ENCODE data around the gene COL25A1.
"Not testable (repeated sequence)": the region's sequence is repeated elsewhere in the genome, so short reads cannot be mapped to it uniquely, and the experiment has no call there.

Gene COL25A1

GRCh38 chr4:108941904-108942430, 360.5 kb downstream of the COL25A1 start:
- no peak for FAIRE-seq

- FAIRE-seq: no peak
These were observed 361.8 kb downstream of the COL25A1 start for GRCh38 chr4:108940634-108941033.

DNA sequence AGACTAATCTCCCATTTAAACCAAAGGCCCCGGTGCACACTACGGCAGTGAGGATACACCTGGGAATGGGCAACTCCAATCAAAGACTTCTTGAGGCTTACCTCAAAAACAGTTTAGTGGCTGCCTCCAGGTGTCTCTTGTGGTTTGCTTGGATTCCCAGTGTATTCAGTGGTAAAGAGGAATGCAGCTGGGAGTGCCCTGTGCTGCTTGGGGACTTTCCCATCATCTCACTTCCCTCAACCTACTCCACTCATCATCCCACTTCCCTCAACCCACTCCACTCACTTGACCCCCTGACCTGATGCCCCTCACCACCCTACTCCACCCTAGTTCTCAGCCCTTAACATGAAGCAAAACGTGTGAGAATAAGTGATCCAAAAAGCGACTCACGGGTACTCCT, 362.3 kb downstream of the COL25A1 start:
- FAIRE-seq: no peak

DNA sequence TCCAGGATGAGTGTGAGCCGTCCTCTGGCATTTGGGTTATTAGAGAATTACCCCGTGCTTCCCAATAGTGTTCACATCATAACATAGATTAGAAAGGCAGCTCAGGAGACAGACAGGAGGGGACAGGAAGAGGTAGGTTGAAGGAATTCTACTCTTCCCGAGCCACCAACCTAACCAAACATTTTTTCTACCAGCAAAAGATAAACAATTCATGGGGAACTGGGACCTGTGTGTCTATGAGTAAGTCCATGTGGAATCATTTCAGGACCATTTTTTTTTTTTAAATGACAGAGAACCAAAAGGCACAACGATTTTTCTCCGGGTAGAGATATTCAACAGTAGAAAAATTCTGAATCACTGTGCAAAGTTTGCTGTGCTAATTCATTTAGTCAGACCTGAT, 365.4 kb downstream of the COL25A1 start:
- no peak for FAIRE-seq

DNA sequence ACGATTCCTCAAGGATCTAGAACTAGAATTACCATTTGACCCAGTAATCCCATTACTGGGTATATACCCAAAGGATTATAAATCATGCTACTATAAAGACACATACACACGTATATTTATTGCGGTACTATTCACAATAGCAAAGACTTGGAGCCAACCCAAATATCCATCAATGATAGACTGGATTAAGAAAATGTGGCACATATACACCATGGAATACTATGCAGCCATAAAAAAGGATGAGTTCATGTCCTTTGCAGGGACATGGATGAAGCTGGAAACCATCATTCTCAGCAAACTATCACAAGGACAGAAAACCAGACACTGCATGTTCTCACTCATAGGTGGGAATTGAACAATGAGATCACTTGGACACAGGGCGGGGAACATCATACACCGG, 368.5 kb downstream of the COL25A1 start:
- not testable (repeated sequence) for FAIRE-seq

- no peak for FAIRE-seq
These were observed 369.4 kb downstream of the COL25A1 start for GRCh38 chr4:108933046-108933445.

GRCh38 chr4:108931926-108932325, 370.5 kb downstream of the COL25A1 start:
- no peak for FAIRE-seq

GRCh38 chr4:108930186-108930585, 372.3 kb downstream of the COL25A1 start:
- no peak for FAIRE-seq

GRCh38 chr4:108926781-108927180, 375.7 kb downstream of the COL25A1 start:
- no peak for FAIRE-seq

DNA sequence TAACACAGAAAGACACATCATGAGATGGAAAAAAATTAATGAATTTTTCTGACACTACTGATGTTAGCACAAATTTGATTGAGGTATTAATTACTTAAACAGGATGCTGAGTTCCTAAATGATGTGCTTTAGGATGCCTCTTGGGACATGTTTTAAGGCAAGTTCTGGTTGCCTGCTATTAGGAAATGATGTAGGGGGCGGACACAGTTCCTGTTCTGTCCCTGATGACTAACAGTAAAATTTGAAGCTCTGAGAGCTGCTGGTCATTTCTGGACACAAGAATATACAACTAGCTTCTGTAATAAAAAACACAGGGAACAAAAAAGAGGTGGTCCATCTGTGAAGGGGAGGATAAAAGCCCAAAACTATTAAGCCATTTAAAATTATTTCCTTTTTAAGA, 376.4 kb downstream of the COL25A1 start:
- FAIRE-seq: no peak

- no peak for FAIRE-seq
These were observed 380.3 kb downstream of the COL25A1 start for GRCh38 chr4:108922191-108922590.

DNA sequence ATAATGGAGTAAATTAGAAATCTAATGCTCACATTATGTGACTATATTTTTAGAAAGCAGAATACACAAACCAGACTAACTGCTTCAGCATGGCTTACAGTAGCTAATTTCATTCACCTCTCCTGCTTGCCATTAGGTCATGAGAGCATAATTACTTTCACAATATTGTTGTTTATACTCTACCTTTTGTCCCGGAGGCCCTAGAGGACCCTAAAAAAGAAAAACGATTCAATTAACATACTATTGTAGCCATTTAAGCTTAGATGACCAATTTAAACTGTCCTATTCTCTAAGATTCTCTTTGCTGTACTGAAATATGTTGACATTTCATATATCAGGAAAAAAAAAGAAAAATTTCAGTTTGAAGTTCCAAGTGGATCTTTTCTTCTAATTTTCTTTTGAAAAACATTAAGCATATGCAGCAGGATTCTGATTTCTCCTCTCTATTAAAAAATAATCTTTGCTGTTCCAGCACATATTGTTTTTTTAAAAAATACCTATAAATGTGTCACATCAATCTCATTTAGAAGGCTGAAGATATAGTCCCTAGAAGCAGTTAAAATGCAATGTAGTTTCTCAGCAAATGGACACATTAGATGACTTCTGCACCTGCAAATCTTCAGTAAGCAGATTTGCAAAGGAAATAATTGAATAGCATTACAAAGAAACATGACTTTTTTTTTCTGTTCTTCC, 381.9 kb downstream of the COL25A1 start:
- FAIRE-seq: no peak

GRCh38 chr4:108919226-108919893, 383.1 kb downstream of the COL25A1 start:
- no peak for FAIRE-seq

GRCh38 chr4:108917255-108917654, 385.2 kb downstream of the COL25A1 start:
- no peak for FAIRE-seq

DNA sequence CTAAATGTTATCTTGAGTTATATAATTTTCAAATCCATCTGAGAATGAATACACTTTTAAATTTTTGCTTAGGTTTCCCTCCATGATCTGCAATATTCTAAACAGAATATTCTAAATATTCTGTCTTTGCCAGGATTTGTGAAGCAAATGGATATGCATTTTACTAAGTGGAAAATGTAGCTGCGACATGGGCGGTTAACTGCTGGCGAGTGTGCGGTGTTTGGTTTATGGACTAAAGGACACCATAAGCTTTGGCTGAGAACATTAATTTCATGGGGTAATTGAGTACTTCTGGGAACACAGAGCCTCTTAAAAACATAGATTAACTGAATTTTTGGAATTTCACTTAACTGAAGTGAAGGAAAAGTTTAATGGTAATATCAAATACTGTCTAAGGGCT, 385.8 kb downstream of the COL25A1 start:
- FAIRE-seq: no peak

GRCh38 chr4:108906866-108907367, 395.5 kb downstream of the COL25A1 start:
- no peak for FAIRE-seq

DNA sequence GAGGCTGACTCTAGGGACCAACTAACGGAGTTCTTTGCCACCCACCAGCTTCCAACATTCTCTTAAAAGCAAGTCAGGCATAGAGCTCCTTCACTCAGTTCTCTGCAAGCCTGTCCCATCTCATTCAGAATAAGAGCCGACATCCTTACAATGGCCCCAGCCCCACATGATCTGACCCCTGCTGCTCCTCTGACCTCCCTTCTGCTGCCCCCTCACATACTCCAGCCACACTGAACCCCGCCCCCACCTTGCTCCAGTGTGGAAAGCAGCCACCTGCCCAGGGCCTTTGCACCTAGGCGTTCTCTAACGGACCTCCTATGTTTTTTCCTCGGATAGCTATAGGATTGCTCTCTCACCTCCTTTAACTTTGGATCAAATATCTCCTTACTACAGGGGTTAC, 396.5 kb downstream of the COL25A1 start:
- no peak for FAIRE-seq

- FAIRE-seq: no peak
These were observed 398.8 kb downstream of the COL25A1 start for GRCh38 chr4:108903464-108904221.

DNA sequence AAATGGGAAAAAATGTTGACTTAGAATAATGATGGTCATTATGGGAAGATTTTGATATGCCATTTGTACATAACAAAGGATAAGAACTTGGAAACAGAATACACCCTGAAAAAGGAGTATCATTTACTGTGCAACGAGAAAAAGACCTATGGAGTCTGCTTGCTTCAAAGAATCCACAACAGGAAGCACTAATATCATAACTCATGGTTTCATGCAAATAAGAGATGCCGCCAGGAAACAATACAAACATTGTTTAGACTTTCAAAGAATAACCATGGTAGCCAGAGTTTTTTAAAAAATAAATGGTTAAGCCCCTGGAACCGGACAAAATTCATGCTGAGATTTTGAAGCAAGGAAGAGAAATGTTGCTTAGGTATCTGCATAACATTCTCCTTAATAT, 399.7 kb downstream of the COL25A1 start:
- no peak for FAIRE-seq

- FAIRE-seq: no peak
These were observed 401.2 kb downstream of the COL25A1 start for GRCh38 chr4:108901291-108901690.

DNA sequence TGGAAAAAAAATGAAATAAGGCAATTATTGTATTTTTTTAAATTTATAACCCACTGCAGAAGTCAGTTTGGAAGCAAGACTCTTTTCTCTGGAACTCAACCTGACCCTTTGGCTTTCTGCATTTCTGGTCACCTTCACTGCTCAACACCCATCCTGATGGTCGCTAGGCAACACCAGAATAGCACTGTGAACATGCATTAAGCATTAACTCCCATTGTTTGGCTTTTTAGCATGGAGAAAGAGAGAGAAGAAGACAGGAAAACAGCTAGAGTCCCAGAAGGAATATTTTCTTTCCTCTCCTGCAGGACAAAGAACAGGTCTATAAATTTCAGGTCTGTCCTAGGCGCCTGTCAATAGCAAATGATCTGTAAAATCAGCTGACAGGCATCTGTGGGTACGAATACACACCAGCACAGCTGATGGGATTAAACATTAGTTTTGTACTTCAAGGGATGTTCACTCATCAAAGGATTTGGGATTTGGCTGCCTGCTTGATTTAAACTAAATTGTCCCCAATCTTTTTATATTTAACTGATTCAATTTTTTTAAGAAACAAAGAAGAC, 402.4 kb downstream of the COL25A1 start:
- FAIRE-seq: no peak

DNA sequence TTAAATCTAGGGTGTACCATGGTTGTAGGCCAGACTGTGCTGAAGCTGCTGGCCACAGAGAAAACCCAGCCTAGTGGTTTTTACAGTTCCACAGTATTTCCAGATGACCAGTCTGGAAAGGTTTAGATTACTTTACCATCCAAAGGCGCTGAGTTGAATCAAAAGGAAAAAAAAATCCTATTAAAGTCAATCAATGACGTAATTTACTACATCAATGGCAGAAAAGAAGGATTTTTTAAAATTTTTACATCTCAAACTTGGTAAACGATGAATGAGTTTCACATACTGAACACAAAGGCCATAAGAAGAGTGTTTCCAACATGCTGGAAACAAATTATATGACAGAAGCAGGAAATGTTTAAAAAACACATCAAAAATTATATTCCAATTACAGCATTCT, 409.0 kb downstream of the COL25A1 start:
- no peak for FAIRE-seq

DNA sequence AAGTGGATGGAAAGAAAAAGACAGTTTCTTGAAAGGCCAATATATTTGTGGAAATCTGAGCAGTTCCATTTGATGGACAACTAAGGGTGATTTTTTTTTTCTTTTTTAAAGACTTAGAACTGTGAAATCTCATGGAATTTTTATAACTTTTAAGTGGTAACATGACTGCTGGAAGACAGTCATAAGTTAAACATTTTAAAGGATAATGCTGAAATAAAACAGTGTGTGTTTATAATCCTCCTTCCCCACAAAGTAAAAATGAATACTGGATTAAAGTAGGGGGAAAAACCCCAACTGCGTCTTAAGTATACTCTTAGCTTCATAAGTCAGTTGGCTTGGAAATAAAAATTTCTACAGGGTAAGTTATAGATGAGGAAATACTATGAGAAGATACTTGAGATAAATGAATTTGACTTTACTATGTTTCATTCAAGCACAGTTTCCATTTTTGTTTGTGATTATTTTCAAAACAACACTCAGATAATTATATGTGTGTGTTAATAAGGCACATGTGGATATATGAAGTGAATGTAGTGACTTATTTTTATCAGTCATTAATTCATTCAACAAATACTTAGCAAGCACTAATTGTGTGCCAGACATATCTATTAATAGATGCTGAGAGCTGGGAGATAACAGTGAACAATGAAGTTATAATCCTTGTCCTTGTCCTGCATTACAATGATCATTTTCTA, 410.4 kb downstream of the COL25A1 start:
- FAIRE-seq: no peak

Data from TTC549 (cell line).